SK-N-SH (cell line): ENCODE data around the gene ZNF407. TPM values are rescaled to one million over a fixed set of nuclear protein-coding genes. Genes with fewer than 3 reads are reported as not detected.
A peak's percentile ranks its signal among the peaks of the same experiment; 100 is the strongest.

Experiments
- CTCF ChIA-PET: fragments of 300-600, 350-600 bp; formaldehyde crosslinking; extraction: SDS; loops from one replicate; lab custom pipeline; 2021; lab: Yijun Ruan, JAX
- POLR2A ChIA-PET: fragments of 350-600 bp; sonication (Branson Sonifier 250); formaldehyde crosslinking; extraction: SDS; loops from one replicate; lab custom pipeline; 2020; ENCODE audit warnings: antibody characterized with exemption, inconsistent platforms; lab: Yijun Ruan, JAX
- DNase-seq: peaks from one replicate; pipeline ENCODE4 v3.0.0; 2012
- H2AFZ ChIP-seq: fragments of 200-600 bp; sonication (generic); 2 replicates; pipeline ENCODE4 v1.8.1; 2016; ENCODE audit warnings: antibody characterized with exemption, mild to moderate bottlenecking, low read depth
- H3F3A ChIP-seq: fragments of 200-600 bp; sonication (generic); replicated peaks from 2 replicates; pipeline ENCODE3; 2016; ENCODE audit warnings: antibody characterized with exemption, mild to moderate bottlenecking; ENCODE audit not compliant: insufficient read depth
- H3K27ac ChIP-seq, 2 experiments: fragments of 200-500 bp in 1 of 2; fragments of 200-600 bp in 1 of 2; sonication (Bioruptor generic) in 1 of 2; sonication (generic), shearing (Covaris generic) in 1 of 2; 2 replicates each; pipeline versions ENCODE4 v1.5.1 to v1.6.1; 2014 to 2016; ENCODE audit warnings: low read depth in 2 of 2, inconsistent platforms in 1 of 2, low read length in 1 of 2, mild to moderate bottlenecking in 1 of 2, mixed read lengths in 1 of 2
- H3K27me3 ChIP-seq: fragments of 200-600 bp; sonication (generic), shearing (Covaris generic); 2 replicates; pipeline ENCODE4 v1.6.1; 2016; ENCODE audit warnings: mixed run types; ENCODE audit not compliant: insufficient read depth
- H3K36me3 ChIP-seq, 2 experiments: fragments of 200-500 bp in 1 of 2; fragments of 200-600 bp in 1 of 2; sonication (Bioruptor generic) in 1 of 2; sonication (generic) in 1 of 2; replicated peaks in 1 of 2; 2 replicates each; pipeline versions ENCODE3 to v1.5.1; 2014 to 2016; ENCODE audit warnings: low read length in 1 of 2, mild to moderate bottlenecking in 1 of 2; ENCODE audit not compliant: insufficient read depth in 2 of 2, control insufficient read depth in 1 of 2
- H3K4me1 ChIP-seq, 2 experiments: fragments of 200-500 bp in 1 of 2; fragments of 200-600 bp in 1 of 2; sonication (Bioruptor generic) in 1 of 2; sonication (generic), shearing (Covaris generic) in 1 of 2; 2 replicates each; pipeline versions ENCODE4 v1.5.1 to v1.6.1; 2014 to 2016; ENCODE audit warnings: low read depth in 1 of 2, low read length in 1 of 2, mixed run types in 1 of 2; ENCODE audit not compliant: insufficient read depth in 2 of 2, control insufficient read depth in 1 of 2
- H3K4me2 ChIP-seq: fragments of 200-600 bp; sonication (generic), shearing (Covaris generic); 2 replicates; pipeline ENCODE4 v1.6.1; 2017; ENCODE audit warnings: mixed run types
- H3K4me3 ChIP-seq, 2 experiments: fragments of 200-500 bp in 1 of 2; fragments of 200-600 bp in 1 of 2; sonication (Bioruptor generic) in 1 of 2; sonication (generic), shearing (Covaris generic) in 1 of 2; 2 replicates each; pipeline versions ENCODE4 v1.5.1 to v1.8.1; 2014 to 2016; ENCODE audit warnings: low read depth in 2 of 2, inconsistent platforms in 1 of 2, low read length in 1 of 2, mild to moderate bottlenecking in 1 of 2, mixed read lengths in 1 of 2, moderate library complexity in 1 of 2
- H3K79me2 ChIP-seq: fragments of 200-600 bp; sonication (generic); 2 replicates; pipeline ENCODE4 v1.8.1; 2017; ENCODE audit warnings: mild to moderate bottlenecking; ENCODE audit not compliant: insufficient read depth
- H3K9ac ChIP-seq: fragments of 200-600 bp; sonication (generic); 2 replicates; pipeline ENCODE4 v1.6.1; 2017; ENCODE audit warnings: mixed run types
- H3K9me2 ChIP-seq: fragments of 200-600 bp; sonication (generic); 2 replicates; pipeline ENCODE4 v1.6.1; 2017; ENCODE audit warnings: mixed run types
- H3K9me3 ChIP-seq: fragments of 200-600 bp; sonication (generic); 2 replicates; pipeline ENCODE4 v1.6.1; 2017; ENCODE audit warnings: mixed run types, mild to moderate bottlenecking, moderate library complexity
- H4K20me1 ChIP-seq: fragments of 200-600 bp; sonication (generic); 2 replicates; pipeline ENCODE4 v1.6.1; 2017; ENCODE audit warnings: mild to moderate bottlenecking, mixed run types; ENCODE audit not compliant: insufficient read depth
- CHD2 ChIP-seq: fragments of 150-350 bp; IDR thresholded peaks from 2 replicates; pipeline ENCODE4 v1.6.1; 2018; ENCODE audit warnings: low read length; ENCODE audit not compliant: partially characterized antibody
- CTCF ChIP-seq: fragments of 200-600 bp; sonication (generic); IDR thresholded peaks from 2 replicates; pipeline ENCODE4 v1.6.1; 2017; ENCODE audit warnings: antibody characterized with exemption, mild to moderate bottlenecking, moderate library complexity
- EP300 ChIP-seq, 2 experiments: IDR thresholded peaks; 2 replicates each; pipeline versions ENCODE4 v1.4.0 to v1.6.1; 2012; ENCODE audit warnings: borderline replicate concordance in 1 of 2, low read depth in 1 of 2, low read length in 1 of 2
- FOSL2 ChIP-seq: IDR thresholded peaks from 2 replicates; pipeline ENCODE4 v1.4.0; 2012; ENCODE audit warnings: low read depth, mild to moderate bottlenecking, moderate library complexity, borderline replicate concordance
- FOXM1 ChIP-seq: IDR thresholded peaks from 2 replicates; pipeline ENCODE4 v1.4.0; 2012; ENCODE audit warnings: low read depth, mild to moderate bottlenecking
- IRF3 ChIP-seq: fragments of 150-350 bp; IDR thresholded peaks from 2 replicates; pipeline ENCODE4 v1.6.1; 2016; ENCODE audit warnings: mild to moderate bottlenecking, low read depth, low read length
- JUND ChIP-seq: IDR thresholded peaks from 2 replicates; pipeline ENCODE4 v1.4.0; 2012
- MAX ChIP-seq: IDR thresholded peaks from 2 replicates; pipeline ENCODE4 v1.4.0; 2012; ENCODE audit warnings: low read depth
- NFIC ChIP-seq: IDR thresholded peaks from 2 replicates; pipeline ENCODE4 v1.4.0; 2012; ENCODE audit warnings: borderline replicate concordance
- NRF1 ChIP-seq: IDR thresholded peaks from 2 replicates; pipeline ENCODE4 v1.6.1; 2012; ENCODE audit warnings: low read depth, mild to moderate bottlenecking, low read length
- RCOR1 ChIP-seq: fragments of 150-350 bp; IDR thresholded peaks from 2 replicates; pipeline ENCODE4 v1.6.1; 2017; ENCODE audit warnings: antibody characterized with exemption, low read length
- REST ChIP-seq: IDR thresholded peaks from 2 replicates; pipeline ENCODE4 v1.6.1; 2012; ENCODE audit warnings: mild to moderate bottlenecking, low read depth, low read length, moderate library complexity
- RXRA ChIP-seq: IDR thresholded peaks from 2 replicates; pipeline ENCODE4 v1.4.0; 2012; ENCODE audit warnings: low read depth, mild to moderate bottlenecking, borderline replicate concordance
- SIN3A ChIP-seq: IDR thresholded peaks from 2 replicates; pipeline ENCODE4 v1.6.1; 2012; ENCODE audit warnings: low read depth, mild to moderate bottlenecking, low read length, moderate library complexity, borderline replicate concordance
- TCF12 ChIP-seq: IDR thresholded peaks from 2 replicates; pipeline ENCODE4 v1.4.0; 2012
- TEAD4 ChIP-seq: IDR thresholded peaks from 2 replicates; pipeline ENCODE4 v1.4.0; 2012; ENCODE audit warnings: mild to moderate bottlenecking, borderline replicate concordance; ENCODE audit not compliant: insufficient read depth
- WGBS: methylation state at CpG from one replicate; pipeline ENCODE4 v1.1.6; 2017; ENCODE audit warnings: low lambda C conversion rate; 5-methylcytosine and 5-hydroxymethylcytosine counted together
- polyA plus RNA-seq, 3 experiments: library from polyadenylated mRNA; depleted of rRNA; stranded (reverse); fragments of >200 nt; gene quantifications; 2 replicates each; pipeline ENCODE4 v1.2.3, GENCODE V29; 2012

ZNF407 gene
- polyA plus RNA-seq, 1 of the 3 experiments (the other 2 are of a cell fraction) = 2.6 TPM

GRCh38 chr18:74831571-74832250 lies 234.0 kb downstream of the ZNF407 start:
- H2AFZ ChIP-seq = no peak overlapping the region
- H3K27me3 ChIP-seq = no peaks in the 10 kb centered on the region
- ChIA-PET CTCF (no interaction called here), POLR2A (no interaction called here)
- peaks cover 8% of the 10 kb centered on the region for H3F3A ChIP-seq
- no peak overlapping the region for H3K4me2 ChIP-seq
- H3K27ac ChIP-seq = no peak overlapping the region
- no peaks in the 10 kb centered on the region for H3K36me3 ChIP-seq
- no peaks in the 10 kb centered on the region for H3K9me3 ChIP-seq
- H3K4me3 ChIP-seq = no peak overlapping the region
- H3K4me1 ChIP-seq = peaks cover 7 to 16% of the 10 kb centered on the region in 2 experiments
- H3K9me2 ChIP-seq = no peaks in the 10 kb centered on the region
- 85% methylated on average over 13 of the region's 13 CpGs for WGBS
- TF ChIP-seq RCOR1 = no peak
- no peak for TF ChIP-seq REST
- TF ChIP-seq FOSL2 = peak; percentile 32; the same call in 1 of the 2 replicates
- TF ChIP-seq NRF1 = no peak
- 0 out of 2 replicates have a peak, but pooled peaks have one; percentile 17 for TF ChIP-seq NFIC
- TF ChIP-seq TEAD4 = no peak
- TF ChIP-seq JUND = no peak
- no peak for TF ChIP-seq MAX
- no peak for TF ChIP-seq SIN3A
- no peak for TF ChIP-seq EP300 (IDR thresholded peaks at IDR 0.05; ENCODE audit: borderline replicate concordance in 1 of 2, low read depth in 1 of 2, low read length in 1 of 2)
- no peak; the same call in 1 of the 2 replicates for TF ChIP-seq TCF12
- H3K79me2 ChIP-seq = no peaks in the 10 kb centered on the region
- no peak overlapping the region for H3K9ac ChIP-seq
- no peaks in the 10 kb centered on the region for H4K20me1 ChIP-seq
- DNase-seq = no peak

- CTCF ChIA-PET = interaction anchor here (1.1 kb wide), 1 partner anchor 12 kb away, joined by 3 read pairs; no protein-coding TSS in a partner anchor
- no peak for DNase-seq
- TF ChIP-seq CHD2 (no peak), FOXM1 (no peak), CTCF (no peak), RCOR1 (no peak), NRF1 (no peak), RXRA (no peak), FOSL2 (no peak), IRF3 (no peak), EP300 (IDR thresholded peaks at IDR 0.05; ENCODE audit: borderline replicate concordance in 1 of 2, low read depth in 1 of 2, low read length in 1 of 2) (no peak), MAX (no peak), TEAD4 (no peak), SIN3A (no peak)
These were observed 234.7 kb downstream of the ZNF407 start for GRCh38 chr18:74832381-74832780.

More at GRCh38 chr18:74832381-74832780, 234.7 kb downstream of the ZNF407 start:
- Histone ChIP-seq H3K4me2 (no peak overlapping the region), H4K20me1 (no peaks in the 10 kb centered on the region), H3K4me1 (peaks cover 8 to 16% of the 10 kb centered on the region in 2 experiments), H3K27me3 (no peaks in the 10 kb centered on the region), H3K36me3 (no peaks in the 10 kb centered on the region), H2AFZ (no peak overlapping the region), H3K4me3 (no peak overlapping the region), H3K9me2 (no peaks in the 10 kb centered on the region), H3K79me2 (no peaks in the 10 kb centered on the region), H3K27ac (no peak overlapping the region), H3K9me3 (no peaks in the 10 kb centered on the region), H3F3A (peaks cover 12% of the 10 kb centered on the region), H3K9ac (no peak overlapping the region)
- POLR2A ChIA-PET = no interaction called here
